GM18517 (cell line): ENCODE measurements around the gene TMEM63C.
"Not testable (repeated sequence)": the region's sequence is repeated elsewhere in the genome, so short reads cannot be mapped to it uniquely, and the experiment has no call there.

Source experiments
- ATAC-seq: cut with Tn5 transposase; IDR thresholded peaks from one replicate; pipeline ENCODE4 v1.9.1; 2021; ENCODE audit warnings: mild to moderate bottlenecking, moderate library complexity; ENCODE audit not compliant: unreplicated experiment

TMEM63C gene

DNA sequence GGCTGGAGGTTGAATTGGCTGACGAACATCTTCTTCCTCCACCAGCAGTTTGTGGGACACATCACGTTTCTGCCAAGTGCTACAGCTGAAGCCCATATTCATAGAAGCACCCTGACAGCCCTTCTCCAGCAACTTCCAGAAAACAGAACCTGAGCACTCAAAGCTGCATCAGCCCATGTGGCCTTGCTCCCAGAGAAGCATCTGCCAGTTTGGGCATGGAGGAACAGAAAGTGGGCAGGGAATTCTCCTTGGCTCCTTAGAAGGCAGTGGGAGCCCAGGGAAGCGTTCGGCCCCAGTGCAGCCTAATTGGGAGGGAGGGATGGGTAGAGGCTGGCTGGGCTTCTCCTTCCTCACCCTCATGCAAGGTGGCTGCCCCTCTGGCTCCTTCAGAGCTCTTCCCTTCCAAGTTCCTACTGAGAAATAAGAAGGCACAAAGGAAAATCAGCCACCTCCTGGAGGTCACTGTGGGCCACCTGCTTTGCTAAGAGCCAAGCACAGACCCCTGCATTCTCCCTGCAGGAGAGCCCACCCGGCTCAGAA lies 93.5 kb downstream of the TMEM63C start:
- ATAC-seq, result no peak

GRCh38 chr14:77275601-77276017 lies 94.0 kb downstream of the TMEM63C start:
- ATAC-seq, result no peak

- ATAC-seq, result no peak
Measured at GRCh38 chr14:77276295-77276935, 94.8 kb downstream of the TMEM63C start.

DNA sequence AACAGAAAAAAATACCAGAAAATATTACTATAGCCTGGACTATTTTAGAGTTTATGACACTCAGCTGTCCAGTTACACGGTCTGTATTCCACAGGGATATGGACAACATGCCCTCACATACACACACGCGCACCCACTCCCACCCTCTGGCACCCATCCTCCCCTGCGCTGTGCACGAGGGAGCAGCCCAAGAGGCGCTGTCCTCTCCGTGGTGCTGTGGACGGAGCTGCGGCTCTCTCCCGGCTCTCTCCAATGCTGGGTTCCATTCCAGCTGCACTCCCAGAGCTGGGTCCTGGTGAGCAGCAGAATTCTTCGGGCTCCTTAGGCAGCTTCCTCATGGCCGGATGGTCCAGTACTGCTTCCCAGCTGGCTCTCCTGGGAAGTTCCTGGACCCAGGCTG lies 95.4 kb downstream of the TMEM63C start:
- no peak for ATAC-seq

DNA sequence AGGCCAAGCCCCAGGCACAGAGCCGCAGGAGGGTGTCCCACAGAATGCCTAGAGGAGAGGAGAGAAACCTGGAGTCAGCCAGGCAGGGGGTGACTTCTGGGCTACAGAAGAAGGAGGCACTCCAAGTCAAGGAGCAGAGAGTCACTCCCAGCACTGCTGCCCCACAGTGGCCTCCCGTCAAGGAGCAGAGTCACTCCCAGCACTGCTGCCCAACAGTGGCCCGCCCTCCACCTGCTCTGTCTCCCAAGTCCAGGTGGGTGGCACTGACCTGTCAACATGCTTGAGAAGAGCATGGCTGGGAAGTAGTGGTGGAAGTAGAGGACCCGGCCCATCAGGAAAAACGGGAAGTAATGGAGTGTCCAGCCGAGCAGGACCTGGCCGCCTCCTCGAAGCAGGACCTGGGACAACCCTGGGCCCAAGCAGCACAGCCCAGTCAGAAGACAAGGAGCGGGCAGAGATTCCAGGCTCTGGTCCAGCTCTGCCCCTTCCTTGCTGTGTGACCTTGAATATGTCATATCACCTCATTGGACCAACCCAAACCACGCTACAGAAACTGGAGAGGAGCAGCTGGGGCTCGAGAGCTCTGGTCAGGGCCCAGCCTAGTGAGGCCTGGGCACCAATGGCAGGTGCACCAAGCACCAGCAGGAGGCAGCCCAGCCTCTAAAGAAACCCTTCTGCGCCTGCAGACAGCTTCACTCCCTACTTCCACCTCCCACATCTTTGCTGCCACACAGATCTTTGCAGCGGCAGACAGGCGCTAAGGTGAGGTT lies 97.0 kb downstream of the TMEM63C start:
- no peak for ATAC-seq

GRCh38 chr14:77279719-77280118 lies 98.1 kb downstream of the TMEM63C start:
- ATAC-seq, result no peak

- not testable (repeated sequence) for ATAC-seq
Measured at GRCh38 chr14:77280921-77281320, 99.3 kb downstream of the TMEM63C start.

DNA sequence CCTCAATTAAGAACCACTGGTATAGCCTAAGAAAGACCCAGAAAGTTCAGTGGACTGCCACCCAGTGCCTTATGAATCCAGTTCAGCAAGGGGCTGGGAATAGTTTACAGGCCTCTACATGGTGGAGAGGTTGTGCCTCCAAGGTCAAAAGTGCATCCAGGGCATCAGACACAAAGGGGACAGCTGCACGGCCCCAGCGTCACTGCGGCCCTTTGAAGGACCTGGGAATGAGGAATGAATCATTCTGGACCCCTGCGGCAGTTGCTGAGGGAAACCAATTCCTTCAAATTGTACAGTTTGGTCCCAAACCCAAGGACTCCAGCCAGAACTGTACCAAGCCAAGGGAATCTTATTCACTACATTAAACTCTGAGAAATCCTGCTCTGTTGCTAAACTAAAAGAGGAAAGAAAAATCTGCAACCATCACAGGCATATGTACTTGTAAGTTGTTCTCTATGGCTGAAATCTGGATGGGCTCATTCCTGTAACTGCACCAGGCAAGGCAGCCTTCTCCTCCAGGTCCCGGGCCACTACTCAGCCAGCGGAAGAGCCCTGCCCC lies 100.3 kb downstream of the TMEM63C start:
- no peak for ATAC-seq

DNA sequence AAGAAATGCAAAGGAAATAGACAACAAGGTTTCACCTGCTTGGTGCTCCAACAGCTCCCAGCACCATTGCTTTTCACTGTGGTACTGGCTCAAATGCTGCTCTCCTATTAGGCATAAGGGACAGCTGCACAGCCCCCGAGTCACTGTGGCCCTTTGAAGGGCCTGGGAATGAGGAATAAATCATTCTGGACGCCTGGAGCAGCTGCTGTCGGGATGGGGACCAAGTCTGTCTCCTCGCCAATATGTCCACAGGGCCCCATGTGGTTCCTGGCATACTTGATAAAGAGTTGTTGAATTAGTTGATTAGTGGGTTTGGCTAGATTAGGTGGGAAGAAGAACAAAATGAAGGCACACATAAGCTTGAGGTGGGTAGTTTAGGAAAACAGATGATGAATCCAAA lies 102.5 kb downstream of the TMEM63C start:
- no peak for ATAC-seq

- no peak for ATAC-seq
Measured at GRCh38 chr14:77284466-77284865, 102.9 kb downstream of the TMEM63C start.

- no peak for ATAC-seq
Measured at GRCh38 chr14:77286576-77286975, 105.0 kb downstream of the TMEM63C start.

GRCh38 chr14:77290705-77291104 lies 109.1 kb downstream of the TMEM63C start:
- no peak for ATAC-seq

DNA sequence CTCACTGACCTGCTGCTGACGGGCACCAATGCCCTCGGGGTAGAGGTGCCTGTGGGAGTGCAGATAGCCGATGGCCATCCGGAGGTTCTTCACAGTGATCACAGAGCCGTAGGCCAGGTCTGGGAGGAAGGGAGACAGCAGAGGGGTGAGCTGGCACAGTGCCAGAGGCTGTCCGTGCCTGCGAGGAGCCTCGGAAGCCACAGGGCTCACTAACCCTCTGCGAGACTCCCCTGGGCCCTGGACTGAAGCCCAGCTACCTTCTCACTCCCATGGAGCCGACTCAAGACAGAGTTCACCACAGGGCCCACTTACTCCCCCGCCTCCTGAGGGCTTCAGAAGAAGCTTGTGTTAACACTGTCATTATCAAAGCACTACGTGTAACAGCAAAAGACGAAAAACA lies 114.6 kb downstream of the TMEM63C start:
- ATAC-seq, result no peak

GRCh38 chr14:77296906-77297305 lies 115.3 kb downstream of the TMEM63C start:
- no peak for ATAC-seq

GRCh38 chr14:77299771-77300170 lies 118.2 kb downstream of the TMEM63C start:
- no peak for ATAC-seq

DNA sequence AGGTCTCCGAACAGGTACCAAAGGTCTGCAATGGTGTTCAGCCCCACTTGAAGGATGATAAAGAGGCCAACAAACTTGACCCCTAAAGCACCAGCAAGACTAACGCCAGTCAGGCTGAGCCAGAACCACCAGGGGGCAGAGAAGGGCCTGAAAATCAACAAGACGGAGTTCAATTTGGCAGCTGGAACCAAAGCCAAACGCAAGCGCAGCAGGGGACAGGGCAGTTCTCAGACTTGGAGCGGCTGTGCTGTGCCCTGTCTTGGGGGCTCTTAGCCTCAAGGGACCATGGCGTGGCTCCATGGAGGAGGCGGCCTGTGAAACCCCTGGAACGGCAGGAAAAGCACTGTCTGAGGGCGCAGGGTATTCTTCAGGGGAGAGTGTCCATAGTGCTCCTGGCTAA lies 119.5 kb downstream of the TMEM63C start:
- ATAC-seq, result no peak

GRCh38 chr14:77302926-77303325 lies 121.3 kb downstream of the TMEM63C start:
- ATAC-seq, result no peak

GRCh38 chr14:77303417-77304156 lies 122.0 kb downstream of the TMEM63C start:
- no peak for ATAC-seq

DNA sequence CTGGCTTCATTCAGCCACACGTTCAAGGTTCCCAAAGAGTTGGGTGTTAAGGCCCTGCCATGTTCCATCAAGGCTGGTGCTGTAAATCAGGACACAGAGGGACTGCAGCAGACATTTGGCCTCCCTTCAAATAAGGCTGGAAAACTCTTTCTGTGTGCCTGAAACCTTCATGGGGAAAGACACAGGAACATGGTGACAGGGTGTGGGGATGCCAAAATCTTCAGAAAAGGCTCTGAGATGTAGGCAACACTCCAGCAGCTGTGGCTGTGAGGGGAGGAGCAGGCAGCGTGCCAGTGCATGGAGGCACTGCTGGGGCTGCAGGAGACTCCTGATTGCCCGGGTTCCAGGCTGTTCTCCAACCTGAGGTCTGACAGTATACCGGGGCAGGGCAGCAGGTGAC lies 124.1 kb downstream of the TMEM63C start:
- ATAC-seq, result no peak

- ATAC-seq, result no peak
Measured at GRCh38 chr14:77306416-77306815, 124.8 kb downstream of the TMEM63C start.

GRCh38 chr14:77306851-77307496 lies 125.4 kb downstream of the TMEM63C start:
- ATAC-seq, result no peak
